OCI-LY3 (cell line): ENCODE measurements around the gene CDC25B.

Source experiments
- CTCF ChIP-seq: fragments of 200-600, 300-600 bp; sonication (generic); IDR thresholded peaks from 2 replicates; pipeline ENCODE4 v1.5.1; 2014; ENCODE audit warnings: antibody characterized with exemption, low read length, low read depth
- EZH2phosphoT487 ChIP-seq: fragments of 200-600 bp; shearing (Covaris generic); IDR thresholded peaks from 2 replicates; pipeline ENCODE4 v1.6.1; 2018; ENCODE audit warnings: antibody characterized with exemption, mixed run types, low read depth

DNA sequence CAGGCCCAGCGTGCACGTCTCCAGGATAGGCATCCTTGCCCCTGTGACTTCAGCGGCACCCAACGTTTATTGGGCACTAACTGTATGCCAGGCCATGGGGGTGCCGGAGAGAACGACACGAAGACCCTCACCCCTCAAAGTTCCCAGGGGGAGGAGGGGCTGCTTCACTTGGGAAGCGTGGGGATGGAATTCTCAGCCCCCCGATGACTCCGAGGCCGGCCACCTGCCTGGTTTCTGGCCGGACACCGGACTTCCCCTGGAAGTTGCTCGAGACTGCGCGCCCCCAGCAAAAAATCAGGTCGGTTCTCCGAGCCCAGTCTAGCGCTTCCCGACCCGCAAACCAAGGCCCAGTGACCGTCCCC, 50.2 kb downstream of the CDC25B start:
- TF ChIP-seq CTCF (no peak), EZH2phosphoT487 (no peak)
